NCI-H146 treated with DMSO at 0.1 percent for 48 hours (cell line): ENCODE measurements around the gene ANKRD6.

Source experiments
- DNase-seq: peaks from one replicate; lab custom pipeline; 2025; ENCODE audit not compliant: unreplicated experiment; lab: John Stamatoyannopoulos, UW

Gene ANKRD6

DNA sequence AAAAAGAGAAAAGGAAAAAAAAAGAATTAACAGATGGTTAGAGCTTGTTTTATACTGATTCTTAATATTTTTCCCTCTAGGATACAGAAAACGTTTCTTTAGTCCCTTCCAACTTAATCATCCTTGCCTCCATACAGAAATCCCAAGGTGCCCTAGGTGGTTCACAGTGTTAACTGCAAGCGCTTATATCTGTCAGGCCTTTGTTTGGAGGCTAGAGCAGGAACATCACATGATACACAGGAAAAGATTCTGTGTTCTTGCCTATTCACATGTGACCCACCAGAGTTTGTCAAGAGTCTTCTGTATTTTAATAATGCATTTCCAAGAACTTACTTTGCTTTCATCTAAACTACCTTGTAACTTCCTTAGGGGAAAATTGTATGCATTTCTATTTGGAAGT lies 31.3 kb downstream of the ANKRD6 start:
- no peak for DNase-seq

DNA sequence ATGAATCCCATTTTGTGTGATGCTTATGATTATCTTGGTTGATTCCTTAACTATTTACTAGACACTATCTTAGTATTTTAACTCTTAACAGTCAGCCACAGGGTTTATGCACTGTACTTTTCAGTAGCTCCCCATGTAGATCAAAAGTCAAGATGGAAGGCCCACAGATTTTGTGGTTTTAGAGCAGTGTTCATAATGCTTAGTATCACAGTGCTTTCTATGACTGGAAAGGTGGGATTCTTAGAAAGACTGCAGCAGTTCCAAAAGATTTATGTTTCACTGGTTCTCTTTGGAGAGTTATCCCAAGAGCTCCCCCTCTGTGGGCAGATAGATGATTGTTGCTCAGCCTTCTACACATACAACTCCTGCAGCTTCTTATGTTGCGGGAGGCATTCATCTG lies 34.5 kb downstream of the ANKRD6 start:
- DNase-seq: no peak

DNA sequence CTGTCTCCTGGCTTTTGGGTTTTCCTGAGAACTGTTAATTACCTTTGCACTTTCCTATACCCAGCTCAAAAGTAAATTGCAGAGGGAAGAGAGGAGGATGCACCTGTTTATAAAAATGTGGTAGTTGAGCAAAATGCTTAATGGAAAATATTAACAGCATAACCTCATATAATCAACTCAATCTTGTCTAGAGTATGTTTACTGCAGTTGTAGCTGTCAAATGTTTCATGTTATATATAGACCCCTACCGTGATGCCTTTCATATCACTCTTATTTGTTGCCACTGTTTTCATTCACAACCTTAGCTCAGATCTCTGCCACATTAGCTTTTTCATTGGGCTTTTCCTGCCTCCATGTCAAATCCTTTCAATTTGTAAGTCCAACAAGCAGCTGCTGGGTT lies 36.0 kb downstream of the ANKRD6 start:
- peak; percentile 33 for DNase-seq

DNA sequence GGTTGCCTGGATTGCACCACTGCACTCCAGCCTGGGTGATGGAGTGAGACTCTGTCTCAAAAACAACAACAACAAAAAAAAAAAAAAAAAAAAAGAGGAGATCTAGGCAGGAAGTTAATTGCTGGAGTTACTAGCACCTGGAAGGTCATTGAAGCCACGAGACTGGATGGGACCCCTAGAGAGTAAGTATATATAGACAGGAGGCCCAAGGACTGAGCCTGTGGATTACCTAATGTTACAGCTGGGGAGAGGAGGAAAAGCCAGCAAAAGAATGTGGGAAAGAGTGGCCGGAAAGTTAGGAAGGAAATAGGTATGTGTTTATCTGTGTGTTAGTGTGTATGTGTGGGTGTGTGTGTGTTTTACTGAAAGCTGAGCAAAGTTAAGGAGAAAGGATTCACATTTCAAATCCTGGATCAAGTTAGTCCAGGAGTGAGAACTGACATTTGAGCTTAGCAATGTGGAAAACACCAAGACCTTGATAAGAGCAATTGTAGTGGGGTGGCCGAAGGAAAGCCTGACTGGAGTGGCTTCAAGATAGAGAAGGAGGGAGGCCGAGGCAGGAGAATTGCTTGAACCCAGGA lies 38.4 kb downstream of the ANKRD6 start:
- peak; percentile 82 for DNase-seq

DNA sequence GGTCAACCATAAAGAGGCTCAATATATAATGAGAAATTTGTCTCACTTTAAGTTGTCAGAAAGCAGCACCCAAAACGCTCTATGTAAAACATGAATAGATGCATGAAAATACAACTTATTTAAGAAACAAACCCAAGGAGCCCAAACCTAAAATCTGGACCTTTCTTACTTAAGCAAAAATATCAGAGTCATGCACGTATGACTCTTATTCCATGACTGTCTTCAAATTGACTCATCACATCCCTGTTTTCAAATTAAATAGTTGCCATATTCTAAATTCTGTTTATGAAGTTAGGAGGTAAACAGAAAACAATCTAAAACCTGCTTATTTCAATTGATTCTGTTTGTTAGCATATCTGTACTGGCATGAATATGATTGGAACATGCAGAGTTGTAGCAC lies 42.1 kb downstream of the ANKRD6 start:
- DNase-seq: no peak

DNA sequence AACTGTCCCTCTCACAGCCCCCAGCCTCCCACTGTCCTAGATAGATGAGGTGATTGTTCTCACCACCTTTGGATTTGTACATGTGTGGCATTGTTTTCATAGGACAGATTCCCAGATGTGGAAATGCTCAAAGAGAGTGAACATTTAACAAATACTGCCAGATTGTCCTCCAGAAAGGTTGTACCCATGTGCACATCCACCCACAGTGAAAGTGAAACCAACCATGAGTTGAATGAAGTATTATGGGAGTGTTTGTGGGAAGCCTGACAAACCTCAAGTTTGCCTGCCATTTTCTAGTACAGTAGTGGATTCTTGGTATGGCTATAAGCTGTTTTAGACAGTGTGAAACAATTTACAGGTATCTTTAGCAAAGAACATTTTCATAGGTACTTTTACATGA lies 42.7 kb downstream of the ANKRD6 start:
- no peak for DNase-seq

DNA sequence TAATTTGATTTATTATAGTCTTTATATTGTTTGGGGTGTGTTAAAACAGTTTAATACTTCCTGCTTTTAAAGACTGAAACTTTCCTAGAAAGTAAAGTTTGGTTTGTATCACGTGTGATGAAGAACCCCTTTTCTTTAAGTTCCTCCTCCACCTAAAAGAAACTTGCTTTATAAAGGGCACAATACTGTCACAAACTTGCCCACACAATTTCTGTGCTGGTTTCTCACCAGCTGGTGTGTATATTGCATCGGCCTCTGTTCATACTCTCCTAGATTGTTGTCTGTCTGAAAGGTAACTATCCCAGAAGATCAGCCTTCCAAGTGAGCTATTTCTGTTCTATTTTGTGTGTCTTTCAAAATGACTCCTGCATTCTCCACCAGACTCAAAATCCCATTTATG lies 46.9 kb downstream of the ANKRD6 start:
- DNase-seq: no peak

DNA sequence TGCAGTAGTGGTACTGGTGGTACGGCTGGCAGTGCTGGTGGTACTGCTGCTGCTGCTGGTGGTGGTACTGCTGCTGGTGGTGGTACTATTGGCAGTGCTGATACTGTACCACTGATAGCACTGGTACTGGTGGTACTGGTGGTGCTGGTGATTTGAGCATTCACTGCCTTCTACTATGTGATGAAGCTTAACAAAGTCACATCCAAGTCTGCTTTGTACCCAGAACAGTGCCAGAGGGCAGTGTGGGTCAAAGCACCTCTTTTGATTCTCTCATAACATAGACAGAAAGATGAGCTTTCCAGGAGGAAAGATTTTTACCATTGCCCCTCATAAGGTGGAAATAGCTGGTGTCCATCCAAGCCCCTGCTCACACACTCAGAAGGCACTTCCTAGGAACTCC lies 48.7 kb downstream of the ANKRD6 start:
- no peak for DNase-seq

DNA sequence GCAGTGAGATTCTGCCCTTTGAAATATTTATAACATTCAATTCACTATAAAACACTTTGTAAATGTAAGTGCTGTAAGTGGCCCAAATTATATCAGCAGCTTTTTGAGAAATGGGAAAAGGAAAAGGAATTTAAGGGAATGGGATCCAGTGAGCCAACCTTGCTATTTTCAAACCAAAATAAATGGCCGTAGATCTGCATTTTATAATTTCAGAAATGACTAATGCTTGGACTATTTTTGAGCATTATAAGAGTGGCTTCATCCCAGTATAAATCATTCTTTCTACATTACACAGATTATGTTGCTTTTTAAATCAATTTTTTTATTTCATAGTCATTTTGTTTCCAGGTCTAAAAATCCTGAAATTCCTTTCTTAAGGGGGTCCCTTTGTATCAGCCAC lies 49.2 kb downstream of the ANKRD6 start:
- no peak for DNase-seq

DNA sequence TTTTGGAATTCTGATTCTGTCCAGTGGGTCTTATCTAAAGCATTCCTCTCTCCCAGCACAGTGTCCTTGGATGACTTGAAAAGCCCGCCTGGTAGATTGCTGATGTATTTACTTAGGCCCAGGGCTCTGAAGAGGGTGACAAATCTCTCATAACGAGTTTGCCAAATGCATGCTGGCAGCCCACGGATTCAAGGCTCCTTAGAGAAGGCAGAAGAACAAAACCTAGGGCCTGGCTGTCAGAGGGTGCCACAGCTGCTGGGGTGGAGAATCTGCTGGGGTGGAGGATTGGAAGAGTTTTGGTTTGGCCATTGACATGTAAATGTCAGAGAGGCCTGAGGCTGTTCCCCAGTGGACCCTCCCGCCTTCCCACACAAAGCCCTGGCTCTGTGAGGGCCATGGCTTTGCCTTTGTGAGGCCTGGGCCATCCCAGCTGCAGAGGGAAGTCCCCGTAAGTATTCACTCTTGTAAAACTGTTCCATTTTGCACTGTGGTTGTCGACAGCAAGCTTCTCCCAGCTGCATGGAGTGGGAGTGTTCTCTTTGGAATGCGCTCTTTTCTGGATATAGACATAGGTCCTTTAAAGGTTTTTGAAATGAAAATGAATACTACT lies 50.3 kb downstream of the ANKRD6 start:
- peak; percentile 7 for DNase-seq

DNA sequence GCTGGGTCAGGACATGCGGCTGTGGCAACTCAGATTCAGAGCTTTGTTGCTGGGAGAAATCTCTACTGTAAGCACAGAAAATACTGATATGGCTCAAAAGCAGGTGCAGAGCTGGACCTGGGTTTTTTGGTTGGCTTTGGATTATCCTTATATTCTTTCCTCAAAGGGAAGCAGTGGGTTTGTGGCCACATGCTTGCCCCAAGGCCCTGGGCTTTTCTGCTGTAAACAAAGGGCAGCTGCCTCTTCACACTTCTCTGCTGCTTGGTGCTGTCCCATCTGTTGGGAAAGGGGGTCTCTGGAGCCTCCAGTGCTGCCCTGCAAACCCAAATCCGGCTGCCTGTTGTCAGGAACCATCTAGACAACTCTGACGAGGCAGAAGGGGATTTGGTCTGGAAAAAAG lies 52.4 kb downstream of the ANKRD6 start:
- DNase-seq: no peak

DNA sequence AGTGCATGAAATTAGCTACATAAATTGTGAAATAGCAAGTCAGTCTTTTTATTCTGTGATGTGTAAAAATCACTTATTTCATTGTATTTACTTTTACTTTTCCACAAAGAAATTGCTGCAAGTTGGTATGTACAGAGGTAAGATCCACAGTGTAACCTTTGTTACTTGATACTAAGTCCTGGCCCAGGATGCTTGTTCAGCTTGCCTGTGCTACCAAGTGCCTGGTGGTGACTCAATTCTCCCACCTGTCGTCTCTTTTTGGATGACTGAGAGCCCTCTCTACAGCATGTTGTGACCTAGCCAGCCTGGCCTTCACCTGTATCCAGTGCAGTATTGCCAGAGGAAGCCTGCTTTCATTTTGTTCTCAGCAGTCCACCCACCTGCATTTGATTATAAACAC lies 54.9 kb downstream of the ANKRD6 start:
- no peak for DNase-seq

DNA sequence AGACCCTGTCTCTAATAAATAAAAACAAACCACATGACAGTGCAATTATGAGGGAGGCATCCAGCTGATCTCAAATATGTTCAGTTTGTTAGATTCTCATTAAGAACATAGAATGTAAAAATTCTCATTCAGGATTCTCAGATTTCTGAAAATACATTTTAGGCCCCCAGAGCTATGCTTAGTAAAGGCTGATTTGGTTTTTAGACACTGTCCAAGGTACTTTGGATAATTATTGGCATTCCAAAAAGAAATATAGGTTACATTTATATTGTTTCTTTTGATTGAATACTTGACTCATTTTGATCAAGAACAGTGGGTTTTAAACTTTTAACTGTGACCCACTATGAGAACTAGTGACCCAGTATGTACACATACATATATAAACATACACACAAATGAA lies 55.5 kb downstream of the ANKRD6 start:
- DNase-seq: no peak

DNA sequence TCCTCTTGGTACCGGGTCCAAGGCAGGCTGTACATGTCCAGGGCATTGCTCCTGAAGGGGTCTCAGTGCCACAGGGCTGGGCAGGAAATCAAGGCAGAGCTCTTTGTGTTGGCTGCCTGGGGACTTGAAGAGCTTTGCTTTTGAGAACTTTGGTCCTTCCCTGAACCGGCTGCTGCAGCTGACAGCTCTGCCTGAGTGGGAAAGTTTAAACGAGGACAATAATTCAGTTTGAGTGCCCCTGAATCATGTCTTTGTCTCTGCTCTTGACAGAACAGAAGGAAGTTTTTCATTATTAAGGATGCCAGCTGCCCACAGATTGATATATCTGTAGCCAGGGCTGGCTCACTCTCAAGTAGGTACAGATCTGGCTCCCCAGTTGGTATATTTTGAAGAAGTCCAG lies 56.1 kb downstream of the ANKRD6 start:
- DNase-seq: no peak

DNA sequence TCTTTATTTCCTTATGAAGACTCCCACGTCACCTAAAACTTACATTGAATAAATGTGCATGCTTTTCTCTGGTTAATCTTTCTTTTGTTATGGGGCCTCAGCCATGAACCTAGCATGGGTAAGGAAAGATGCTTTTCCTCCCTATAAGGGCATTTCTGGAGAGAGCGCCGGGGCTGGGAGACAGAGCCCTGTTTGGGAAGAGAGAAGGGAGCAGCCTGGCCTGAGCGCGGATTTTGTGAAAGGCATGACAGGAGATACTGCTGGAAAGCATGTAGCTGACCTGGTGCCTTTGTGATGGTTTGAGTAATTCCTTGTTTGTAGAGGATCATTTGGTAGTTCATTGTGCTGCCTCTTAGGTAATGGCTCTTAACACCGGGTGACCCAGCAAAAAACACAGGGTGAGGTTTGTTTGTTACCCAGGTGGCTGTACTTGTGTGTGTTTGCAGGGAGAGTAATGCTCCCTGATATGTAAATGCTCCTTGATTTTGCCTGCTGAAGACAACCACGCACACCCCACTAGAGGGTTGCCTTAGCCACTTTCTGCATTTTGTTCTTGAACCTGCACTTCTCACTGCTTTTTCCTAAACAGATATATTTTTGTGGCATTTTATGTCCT lies 59.2 kb downstream of the ANKRD6 start:
- DNase-seq: peak; percentile 51

DNA sequence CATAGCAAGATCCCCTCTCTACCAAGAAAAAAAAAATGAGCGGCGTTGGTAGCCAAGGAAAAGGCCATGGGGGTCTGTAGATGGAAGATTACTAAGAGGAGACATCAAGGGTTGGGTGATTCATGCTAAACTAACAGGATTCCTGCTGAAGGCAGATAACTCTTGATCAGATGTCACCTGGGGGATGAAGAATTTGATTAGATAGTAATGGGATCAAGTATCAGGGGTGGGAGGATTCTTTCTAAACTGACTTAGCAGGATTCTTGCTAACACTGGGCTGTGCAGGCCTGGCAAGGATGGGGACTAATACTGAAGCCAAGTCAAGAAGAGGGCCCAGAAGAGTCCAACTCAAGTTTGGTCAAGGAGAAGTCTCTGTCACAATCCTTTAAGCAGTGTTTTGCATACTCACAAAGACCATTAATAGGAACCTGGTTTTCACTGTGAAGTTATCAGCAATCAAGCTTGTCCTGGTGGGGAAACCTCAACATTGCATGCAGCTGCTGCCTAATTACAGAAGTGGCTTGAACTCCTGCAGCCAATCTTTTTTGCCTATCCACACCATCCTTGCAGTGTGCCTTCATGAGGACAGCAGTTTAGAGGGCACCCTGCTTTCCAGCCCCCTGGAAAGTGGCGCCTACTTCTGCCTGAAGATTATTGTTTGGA lies 61.3 kb downstream of the ANKRD6 start:
- no peak for DNase-seq

DNA sequence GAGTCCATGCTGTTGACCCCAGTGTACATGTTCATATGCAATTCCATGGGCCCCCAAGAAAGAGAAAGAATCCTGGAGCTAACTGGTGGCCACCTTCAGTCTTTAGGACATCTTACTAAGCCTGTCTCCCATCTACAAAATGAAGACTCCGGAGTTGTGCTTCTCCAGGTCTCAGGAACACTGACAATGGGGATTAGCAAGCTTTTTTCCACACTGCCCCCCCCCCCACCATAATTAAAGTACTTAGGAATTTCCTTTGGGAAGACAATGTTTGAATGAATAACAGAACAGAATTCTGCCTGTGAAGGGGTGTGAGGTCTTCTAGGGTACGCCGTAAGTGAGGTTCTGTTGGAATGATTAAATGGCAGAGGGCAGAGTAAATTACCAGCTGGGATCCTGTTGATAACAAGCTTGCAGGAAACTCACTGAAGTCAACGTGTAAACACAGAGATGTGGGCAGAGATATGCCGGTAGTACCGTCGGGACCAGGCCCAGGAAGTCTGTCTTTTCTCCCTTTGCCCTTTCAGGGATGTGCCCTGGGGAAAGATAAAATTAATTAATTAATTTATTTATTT lies 63.1 kb downstream of the ANKRD6 start:
- no peak for DNase-seq

DNA sequence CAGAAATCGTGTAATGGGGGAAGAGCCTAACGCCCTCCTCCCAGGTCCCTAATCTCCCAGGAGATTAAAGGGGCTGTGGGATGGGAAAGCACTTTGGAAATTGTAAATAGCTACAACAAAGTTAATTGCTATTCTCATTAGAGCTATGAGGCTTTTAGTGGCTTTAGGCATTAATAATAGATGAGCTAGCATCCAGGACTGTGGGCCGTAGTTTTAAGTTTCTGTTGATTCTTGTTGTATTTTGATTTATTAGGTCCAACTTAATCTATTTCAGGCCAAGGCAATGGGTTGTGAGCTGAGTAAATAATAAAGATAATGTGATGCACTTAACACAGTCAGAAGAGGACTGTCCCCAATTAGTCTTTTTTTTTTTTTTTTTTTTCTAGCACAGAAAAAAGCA lies 67.7 kb downstream of the ANKRD6 start:
- peak; percentile 74 for DNase-seq

DNA sequence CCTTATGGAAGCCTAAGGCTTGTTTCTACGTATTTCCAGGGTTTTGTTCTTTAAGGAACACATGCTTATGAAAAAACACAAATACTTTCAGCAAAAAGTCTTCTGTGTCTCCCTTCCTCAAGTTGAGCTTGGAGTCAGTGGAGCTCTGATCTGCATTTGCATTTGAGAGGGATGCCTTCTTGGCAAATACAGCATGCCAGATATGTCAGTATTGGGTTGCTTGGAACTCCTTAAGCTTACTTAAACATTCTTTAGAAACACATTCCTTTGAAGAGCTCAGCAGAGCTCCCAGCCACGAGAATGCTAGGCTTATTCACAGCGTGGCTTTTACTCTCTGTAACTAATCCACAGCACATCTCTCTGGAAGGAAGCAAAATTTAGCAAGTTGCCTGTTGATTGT lies 68.3 kb downstream of the ANKRD6 start:
- DNase-seq: no peak

DNA sequence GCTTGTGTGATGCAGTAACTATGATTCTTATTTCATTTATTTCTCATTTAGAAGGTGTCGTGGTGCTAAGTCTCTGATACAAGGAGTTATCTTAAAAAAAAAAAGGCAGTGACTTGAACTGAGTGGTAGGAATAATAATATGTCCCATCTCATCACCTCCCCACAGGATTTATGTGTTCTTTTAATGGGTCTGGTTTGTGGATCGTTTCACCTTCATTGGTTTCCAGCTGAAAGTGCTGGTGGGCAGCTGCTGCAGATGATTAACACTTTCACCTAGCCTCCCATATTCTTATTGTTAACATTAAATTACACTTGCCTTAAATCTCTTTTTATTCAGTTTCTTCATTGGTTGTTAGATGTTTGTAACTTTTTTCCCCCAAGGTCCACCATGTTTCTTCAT lies 68.8 kb downstream of the ANKRD6 start:
- no peak for DNase-seq

DNA sequence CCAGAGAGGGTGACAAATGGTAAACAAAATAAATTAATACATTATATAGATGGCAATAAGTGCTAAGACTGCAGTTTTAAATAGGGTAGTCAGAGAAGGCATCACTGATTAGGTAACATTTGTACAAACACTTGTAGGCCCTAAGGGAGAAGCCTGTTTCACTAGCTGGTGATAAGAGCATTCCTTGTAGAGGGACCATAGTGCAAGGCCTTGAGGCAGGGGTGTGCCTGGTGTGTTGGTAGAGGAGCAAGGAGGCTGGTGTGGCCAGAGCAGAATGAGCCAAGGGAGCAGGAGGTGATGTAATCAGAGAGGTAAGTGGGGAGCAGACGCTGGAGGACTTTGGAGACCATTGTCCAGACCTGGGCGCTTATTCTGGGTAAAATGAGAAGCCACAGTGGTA lies 70.7 kb downstream of the ANKRD6 start:
- DNase-seq: no peak

DNA sequence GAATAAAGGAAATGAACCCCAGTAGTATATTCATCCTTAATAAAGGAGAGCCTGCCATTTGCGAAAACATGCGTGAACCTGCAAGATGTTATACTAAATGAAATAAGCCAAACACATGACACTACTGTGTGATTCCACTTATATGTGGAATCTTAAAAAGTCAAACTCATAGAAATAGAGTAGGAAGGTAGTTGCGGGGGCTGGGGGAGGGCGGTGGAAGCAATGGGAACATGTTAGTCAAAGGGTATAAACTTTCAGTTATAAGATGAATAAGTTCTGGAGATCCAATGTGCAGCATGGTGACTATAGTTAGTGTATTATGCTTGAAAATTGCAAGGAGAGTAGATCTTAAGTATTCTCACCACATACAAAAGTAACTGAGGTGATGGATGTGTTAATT lies 72.9 kb downstream of the ANKRD6 start:
- DNase-seq: no peak
